Cardiac fibroblast (primary cell): ENCODE measurements around the gene RASA2.
A peak's percentile ranks its signal among the peaks of the same experiment; 100 is the strongest.

Source experiments
- DNase-seq, 2 donors: peaks; one replicate each; pipeline versions ENCODE4 v3.0.0 to v3.0.0-alpha.2; 2010; ENCODE audit warnings: low read depth in 2 of 2
- H3K4me3 ChIP-seq, 2 donors: replicated peaks in 1 of 2; 1 replicate in 1 of 2; 2 replicates in 1 of 2; pipeline ENCODE4 v1.5.1; 2011; ENCODE audit warnings: low read depth in 2 of 2, low read length in 2 of 2, mild to moderate bottlenecking in 2 of 2, moderate library complexity in 1 of 2
- CTCF ChIP-seq: IDR thresholded peaks from one replicate; pipeline ENCODE4 v1.5.1; 2011; ENCODE audit warnings: low read depth, mild to moderate bottlenecking, low read length, inconsistent platforms

The RASA2 gene

DNA sequence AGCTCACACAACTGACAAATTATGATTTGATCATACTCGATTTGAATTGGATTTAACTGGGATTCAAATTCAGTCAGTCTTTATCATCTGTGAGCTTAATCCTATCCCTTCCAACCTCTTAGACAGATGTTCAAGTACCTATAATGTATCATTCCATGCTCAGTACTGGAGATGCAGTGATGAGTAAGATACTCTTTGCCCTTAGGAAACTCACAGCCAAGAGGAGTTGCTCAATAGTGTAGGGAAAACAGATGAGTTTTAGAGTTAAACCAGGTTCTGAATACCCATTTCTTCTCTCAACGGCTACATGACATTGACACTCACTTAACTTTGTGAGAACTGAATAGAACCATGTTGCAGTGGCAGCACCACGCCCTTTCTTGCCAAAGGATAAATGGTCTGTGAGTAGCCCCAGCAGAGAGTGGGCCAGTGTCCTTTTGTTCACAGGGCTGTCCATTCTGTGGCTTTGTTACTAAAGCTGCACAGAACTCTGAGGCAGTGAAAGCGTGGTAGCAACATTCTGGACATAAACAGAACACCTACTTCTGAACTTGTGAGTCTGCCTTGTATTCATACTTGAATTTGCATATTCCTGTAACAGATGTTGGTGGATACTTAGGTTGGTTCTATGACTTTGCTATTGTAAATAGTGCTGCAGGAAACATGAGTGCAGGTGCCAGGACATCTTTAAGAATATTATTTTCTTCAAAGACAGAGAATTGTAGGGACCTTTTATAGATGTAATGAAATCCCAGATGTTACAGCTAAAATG, 91.6 kb downstream of the RASA2 start:
- no peak overlapping the region for H3K4me3 ChIP-seq
- DNase-seq: peak; percentile 19 to 65
- TF ChIP-seq CTCF: no peak

DNA sequence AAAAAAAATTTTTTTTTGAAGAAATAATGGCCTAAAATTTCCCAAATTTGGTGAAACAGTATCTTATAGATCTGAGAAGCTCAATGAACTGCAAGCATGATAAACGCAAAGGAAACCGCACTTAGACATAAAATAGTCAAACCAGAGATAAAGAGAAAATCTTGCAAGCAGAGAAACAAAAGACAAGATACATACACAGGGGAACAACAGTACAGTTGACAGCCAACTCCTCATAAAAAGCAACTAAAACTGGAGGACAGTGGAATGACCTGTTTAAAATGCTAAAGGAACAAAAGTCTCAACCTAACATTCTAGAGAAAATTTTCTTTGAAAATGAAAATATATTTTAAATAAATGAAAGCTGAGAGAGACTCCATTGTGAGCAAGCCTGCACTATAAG, 107.5 kb downstream of the RASA2 start:
- TF ChIP-seq CTCF: no peak
- H3K4me3 ChIP-seq: no peak overlapping the region
- no peak for DNase-seq

GRCh38 chr3:141597931-141598330, 111.1 kb downstream of the RASA2 start:
- peak in 1 of 2 donors; percentile 5 for DNase-seq
- TF ChIP-seq CTCF: no peak
- H3K4me3 ChIP-seq: no peak overlapping the region

- DNase-seq: no peak
- H3K4me3 ChIP-seq: no peak overlapping the region
- no peak for TF ChIP-seq CTCF
Observed at GRCh38 chr3:141600331-141600730, 113.5 kb downstream of the RASA2 start.

GRCh38 chr3:141602706-141603105, 115.9 kb downstream of the RASA2 start:
- no peak overlapping the region for H3K4me3 ChIP-seq
- DNase-seq: no peak
- no peak for TF ChIP-seq CTCF

GRCh38 chr3:141603473-141604035, 116.7 kb downstream of the RASA2 start:
- no peak overlapping the region for H3K4me3 ChIP-seq
- peak in 1 of 2 donors; percentile 25 for DNase-seq
- no peak for TF ChIP-seq CTCF
